GM18502 (cell line): ENCODE results near the gene FIZ1.
A peak's percentile ranks its signal among the peaks of the same experiment; 100 is the strongest.
"Not testable (repeated sequence)": the region's sequence is repeated elsewhere in the genome, so short reads cannot be mapped to it uniquely, and the experiment has no call there.

Source experiments
- ATAC-seq: cut with Tn5 transposase; IDR thresholded peaks from one replicate; pipeline ENCODE4 v1.9.1; 2021; ENCODE audit warnings: mild to moderate bottlenecking; ENCODE audit not compliant: unreplicated experiment, poor library complexity

The FIZ1 gene

DNA sequence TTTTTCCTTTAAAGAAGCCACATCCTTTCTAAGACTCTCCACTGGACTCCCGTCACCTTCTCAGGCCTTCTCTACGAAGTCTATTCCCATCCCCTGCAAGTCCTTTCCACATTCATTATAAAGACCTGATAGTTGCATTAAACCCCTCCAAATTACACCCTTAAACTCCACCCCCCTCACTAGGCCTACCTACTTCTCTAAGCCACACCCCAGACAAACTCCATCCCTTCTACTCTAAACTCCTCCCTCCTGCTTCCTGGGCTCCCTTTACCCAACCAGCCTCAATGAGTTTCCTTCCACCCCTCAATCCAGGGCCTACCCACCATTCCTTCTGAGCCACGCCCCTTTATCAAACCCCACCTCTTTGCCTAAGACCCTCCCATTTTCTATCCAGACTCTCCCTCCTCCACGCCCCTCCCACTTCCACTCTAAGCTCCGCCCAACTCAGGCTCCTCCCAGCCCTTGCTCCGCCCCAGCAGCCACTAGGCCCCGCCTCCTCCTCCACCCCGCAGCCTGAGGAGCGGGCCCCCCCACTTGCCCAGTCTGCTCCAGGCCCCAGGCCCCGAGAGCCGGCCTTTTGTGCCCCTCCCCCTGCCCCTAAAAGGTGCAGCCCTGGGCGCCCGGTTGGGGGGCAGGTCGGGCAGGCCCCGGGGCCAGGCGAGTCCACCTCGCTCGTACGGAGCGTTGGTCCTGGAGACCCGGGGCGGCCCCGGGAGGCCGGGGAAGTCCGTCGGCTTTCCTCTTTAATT lies 424 bp downstream of the FIZ1 start:
- peak; percentile 58 for ATAC-seq

DNA sequence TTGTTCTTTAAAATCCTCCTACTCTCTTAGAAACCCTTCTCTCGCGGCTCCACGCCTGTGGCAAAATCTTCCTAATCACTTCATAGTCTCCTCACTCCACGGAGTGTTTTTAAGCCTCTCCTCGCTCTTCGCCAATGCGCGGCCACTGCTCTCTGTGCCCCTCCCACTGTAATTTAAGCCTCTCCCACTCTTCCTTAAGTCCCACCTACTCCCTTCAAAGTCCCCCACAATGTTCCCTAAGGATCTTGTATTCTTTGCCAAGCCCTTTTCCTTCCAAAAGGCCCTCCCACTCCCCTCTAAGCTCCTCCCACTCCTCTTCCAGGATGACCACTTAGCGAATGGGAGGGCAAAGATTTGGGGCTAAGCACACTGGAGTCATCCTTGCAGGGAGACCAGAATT lies 1.3 kb downstream of the FIZ1 start:
- no peak for ATAC-seq

DNA sequence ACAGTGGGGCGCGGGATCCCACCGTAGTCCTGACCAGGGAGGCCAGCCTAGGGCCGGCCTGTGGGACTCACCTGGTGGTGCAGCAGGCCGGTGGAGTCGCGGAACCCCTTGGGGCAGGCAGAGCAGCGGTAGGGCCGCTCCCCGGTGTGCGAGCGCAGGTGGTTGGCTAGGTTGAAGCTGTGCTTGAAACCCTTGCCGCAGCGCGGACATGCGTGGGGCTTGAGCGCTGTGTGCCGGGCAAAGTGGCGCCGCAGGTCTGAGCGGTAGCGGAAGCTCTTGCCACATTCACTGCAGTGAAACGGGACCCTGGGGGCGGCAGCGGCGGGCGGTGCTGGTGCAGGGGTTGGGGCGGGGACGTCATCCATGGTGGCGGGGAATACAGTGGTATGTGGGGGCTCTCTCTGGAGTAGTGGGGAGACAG lies 1.8 kb downstream of the FIZ1 start:
- no peak for ATAC-seq

DNA sequence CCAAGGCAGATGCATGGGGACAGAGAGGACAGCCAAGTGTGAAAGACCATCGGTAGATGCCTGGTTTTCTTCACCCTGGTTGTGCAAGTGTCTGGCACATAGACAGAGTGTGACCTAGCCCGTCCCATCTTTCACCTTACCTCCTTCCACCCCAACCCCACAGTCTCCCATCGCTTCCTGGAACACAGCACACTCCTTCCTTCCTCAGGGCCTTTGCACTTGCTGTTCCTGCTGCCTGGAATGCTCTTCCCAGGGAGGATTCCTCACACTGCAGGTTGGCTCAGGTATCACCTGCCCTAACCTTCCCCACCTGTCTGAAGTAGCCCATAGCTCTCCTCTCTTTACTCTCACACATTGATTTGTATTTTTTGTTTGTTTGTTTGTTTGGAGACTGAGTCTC lies 3.0 kb downstream of the FIZ1 start:
- ATAC-seq = no peak

DNA sequence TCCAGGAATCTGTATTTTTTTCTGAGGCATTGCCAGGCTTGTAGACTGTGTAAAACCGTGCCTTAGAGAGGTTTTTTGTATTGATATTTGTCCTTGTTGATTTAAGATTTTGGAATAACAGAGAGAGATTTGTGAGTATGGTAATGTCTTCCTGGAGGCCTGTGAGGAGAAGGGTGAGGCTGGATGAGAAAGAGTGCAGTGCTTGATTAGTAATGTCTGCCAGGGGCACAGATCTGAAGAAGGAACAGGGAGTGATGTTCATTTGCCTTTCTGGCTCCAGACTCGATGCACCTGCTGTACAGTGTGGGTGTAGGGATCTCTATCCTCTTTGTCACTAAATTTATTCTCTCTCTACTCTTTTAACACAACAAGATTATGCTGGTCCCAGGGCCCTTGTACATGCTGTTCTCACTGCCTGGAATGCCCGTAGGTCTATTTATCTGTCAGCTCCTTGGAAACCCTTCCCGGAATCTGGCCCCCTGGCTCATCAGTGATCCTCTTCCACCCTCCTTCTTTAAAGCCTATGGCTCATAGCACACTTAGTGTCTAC lies 4.2 kb downstream of the FIZ1 start:
- ATAC-seq = no peak

DNA sequence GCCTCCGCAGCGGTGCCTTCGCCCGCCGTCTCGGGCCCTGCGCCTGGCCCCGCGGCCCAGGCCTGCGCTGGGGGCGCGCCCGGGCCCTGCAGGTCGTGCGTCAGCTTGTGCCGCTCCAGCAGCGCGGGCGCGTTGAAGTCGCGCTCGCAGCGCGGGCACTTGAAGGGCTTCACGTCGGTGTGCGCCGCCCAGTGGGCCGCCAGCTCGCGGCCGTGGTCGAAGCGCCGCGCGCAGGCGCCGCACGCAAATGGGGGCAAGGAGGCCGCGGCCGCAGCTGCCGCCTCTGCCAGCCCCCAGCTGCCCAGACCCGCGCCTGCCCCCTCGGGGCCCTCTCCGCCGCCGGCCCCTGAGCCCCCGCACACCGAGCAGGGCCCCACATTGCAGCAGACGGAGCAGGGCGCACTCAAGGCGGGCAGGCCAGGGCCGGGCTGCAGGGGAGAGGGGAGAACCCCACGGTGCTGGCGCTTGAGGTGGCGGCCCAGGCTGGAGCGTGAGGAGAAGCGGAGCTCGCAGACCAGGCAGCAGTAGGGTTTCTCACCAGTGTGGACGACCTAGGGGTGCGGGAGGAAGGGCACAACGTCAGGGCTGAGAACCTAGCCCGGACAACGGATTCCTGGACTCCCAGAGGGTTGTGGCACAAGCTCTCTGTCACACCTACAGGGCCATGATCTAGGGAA lies 6.1 kb downstream of the FIZ1 start:
- ATAC-seq = no peak

DNA sequence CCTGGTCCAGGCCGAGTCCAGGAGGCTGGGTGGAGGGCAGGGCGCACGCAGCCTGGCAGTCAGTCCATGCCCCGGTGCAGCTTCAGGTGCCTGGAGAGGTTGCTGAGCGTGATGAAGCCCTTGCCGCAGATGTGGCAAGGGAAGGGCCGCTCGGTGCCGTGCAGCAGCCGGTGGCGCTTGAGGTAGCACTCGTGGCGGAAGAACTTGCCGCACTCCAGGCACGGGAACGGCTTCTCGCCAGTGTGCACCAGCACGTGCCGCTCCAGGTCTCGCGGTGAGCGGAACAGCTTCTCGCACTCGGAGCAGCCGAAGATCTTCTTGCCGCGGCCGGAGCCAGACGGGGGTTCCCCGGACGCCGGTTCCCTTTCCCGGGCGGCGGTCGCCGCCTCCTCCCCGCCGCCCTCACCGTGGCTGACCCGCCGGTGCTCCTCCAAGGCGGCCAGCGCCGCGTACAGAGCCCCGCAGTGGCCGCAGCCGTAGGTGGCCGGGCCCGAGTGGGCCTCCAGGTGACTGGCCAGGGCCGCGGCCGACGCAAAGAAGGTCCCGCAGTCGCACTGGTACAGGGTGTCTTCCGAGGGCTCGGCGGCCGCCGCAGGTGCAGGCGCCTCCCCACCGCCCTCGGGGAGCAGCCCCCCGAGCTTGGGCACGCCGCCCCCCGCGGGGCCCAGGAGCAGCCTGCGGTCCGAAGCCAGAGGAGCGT lies 6.8 kb downstream of the FIZ1 start:
- ATAC-seq = no peak

DNA sequence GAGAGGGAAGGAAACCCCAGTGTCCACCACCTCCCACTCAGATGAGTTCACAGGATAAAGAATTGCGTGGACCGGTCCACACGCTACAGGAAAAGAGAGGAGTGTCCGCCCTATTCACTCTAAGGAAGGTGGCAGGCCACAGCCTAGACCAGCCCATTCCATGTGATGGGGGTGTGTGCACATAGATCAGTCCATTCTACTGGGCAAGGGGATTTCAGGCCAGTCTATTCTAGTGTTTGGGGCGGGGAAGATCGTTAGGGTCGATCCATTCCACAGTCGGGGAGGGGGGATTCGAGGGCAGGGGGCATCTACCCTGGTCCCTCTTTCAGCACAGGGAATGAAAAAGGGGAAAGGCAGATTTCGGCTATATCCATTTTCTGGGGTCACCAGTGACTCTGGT lies 7.8 kb downstream of the FIZ1 start:
- ATAC-seq = no peak

DNA sequence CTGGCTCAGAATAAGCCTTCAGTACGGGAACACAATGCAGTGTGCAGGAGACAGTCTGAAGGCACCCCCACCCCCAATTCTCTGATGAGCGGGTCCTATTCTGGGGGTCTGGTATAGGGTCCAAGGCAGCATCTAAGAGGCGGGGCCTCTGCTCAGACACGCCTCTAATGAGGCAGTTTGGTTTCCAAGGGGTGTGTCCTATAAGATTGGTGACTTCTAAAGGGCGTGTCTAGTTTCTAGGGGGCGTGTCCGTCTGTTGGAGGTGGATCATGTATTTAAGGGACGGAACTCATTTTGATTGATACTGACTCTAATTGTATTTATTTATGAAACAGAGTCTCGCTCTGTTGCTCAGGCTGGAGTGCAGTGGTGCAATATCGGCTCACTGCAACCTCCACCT lies 8.7 kb downstream of the FIZ1 start:
- ATAC-seq = no peak

DNA sequence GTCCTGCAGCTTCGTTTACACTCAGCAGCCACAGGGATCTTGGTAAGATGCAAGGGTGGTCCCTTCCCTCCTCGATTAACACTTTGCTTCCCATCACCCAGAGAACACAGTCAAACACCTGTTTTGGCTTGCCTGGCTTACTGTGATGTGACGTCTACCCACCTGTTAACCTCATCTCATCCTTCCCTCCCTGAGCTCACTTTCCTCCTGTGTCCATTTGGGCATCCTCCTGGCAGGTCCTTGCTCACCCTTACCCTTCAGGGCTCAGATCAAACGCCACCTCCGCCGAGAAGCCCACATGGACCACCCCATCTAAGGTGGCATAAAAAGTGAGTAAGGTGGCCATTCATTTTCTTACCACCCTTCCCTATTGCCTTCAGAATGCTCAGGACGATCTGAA lies 9.2 kb downstream of the FIZ1 start:
- no peak for ATAC-seq

DNA sequence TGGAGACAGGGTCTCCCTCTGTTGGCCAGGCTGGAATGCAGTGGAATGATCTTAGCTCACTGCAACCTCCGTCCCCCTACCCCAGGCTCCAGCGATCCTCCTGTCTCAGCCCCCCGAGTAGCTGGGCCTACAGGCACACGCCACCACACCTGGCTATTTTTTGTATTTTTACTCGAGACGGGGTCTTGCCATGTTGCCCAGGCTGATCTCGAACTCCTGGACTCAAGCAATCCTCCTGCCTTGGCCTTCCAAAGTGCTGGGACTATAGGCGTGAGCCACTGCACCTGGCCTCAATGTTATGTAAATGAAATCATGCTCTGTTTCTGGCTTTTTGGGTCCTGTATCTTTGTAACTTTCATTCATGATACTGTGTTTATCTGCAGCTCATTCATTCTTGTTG lies 10.6 kb downstream of the FIZ1 start:
- no peak for ATAC-seq

DNA sequence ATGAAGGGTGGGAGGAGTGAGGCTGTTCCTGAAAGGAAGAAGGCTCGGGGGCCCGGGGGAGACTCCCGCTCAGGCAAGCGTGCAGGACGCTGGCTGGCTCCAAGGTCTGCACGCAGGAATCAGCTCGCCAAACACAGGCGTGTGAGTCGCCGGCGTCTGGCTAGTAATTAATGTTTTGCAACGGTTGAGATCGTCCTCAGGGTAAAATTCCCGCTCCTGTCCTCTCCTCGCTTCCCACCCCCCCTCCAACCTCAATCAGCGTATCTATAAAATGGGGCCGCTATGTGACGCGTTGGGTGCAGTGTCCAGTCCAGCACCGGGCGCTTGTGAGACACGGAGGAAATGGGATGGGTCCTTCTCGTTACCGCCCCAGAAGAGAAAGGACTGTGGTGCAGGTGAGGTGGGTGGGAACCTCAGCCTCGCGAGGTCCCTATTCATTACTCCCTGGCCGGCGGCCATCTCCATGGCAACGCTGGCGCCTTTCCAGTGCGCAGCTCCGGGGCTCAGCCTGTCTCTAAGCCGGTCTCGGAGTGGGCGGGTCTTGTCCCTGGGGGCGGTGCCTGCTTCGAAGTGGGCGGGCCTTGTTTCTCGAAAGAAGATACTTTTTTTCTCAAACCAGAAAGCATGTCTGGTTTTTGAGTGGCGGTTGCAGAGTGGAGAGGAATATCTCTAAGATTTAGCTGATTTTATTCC lies 12.2 kb downstream of the FIZ1 start:
- ATAC-seq = peak; percentile 89

DNA sequence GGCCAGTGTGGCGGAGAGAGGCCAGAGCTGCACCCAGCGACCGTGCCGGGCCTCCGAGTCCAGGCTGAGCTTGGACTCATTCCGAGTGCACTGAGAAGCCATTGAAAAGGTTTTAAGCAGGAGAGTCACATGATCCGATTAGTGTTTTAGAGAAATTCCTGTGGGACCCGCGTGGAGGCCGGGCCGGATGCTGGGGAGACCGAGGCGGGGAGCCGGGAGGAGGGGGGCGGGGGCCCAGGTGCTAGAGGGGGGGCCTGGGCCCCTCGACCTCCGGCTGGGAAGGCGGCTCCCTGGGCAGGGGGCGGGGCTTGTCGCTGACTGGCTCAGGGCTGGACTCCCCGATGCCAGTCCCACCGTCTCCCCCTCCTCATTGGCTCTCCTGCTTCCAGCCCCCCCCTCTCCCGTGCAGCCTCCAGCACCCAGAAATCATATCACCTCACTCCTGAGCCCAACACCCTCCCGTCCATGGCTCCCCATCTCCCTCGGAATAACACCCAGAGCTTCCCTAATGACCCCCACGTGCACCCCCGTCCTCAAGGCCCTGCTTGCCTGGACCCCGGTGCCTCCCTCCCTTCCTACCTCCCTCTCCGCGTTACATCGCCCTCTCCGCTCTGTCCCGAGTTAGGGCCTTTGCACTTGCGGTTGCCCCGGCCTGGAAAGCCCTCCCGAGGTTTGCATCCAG lies 13.5 kb downstream of the FIZ1 start:
- ATAC-seq = no peak

DNA sequence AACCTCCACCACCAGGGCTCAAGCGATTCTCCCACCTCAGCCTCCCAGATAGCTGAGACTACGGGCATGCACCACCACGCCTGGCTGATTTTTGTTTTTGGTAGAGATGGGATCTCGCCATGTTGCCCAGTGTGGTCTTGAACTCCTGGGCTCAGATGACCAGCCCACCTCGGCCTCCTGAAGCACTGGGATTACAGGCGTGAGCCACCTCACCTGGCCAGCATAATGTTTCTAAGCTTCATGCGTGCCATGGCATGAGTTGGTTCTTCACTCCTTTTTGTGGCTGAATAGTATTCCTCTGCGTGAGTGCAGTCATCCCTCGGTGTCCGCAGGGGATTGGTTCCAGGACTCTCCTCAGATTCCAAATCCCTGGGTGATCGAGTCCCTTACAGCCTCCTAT lies 14.4 kb downstream of the FIZ1 start:
- no peak for ATAC-seq

DNA sequence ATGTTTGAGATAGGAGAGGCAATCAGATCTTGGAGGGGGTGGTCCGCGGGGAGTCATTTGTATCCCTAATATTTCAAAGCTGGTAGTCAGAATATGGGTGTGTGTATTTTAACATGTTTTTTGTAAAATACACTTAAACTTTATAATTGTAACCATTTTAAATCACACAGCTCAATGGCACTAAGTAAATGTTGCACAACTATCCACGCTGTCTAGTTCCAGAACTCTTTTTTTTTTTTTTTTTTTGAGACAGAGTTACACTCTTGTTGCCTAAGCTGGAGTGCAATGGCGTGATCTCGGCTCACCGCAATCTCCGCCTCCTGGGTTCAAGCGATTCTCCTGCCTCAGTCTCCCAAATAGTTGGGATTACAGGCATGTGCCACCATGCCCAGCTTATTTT lies 15.4 kb downstream of the FIZ1 start:
- not testable (repeated sequence) for ATAC-seq

DNA sequence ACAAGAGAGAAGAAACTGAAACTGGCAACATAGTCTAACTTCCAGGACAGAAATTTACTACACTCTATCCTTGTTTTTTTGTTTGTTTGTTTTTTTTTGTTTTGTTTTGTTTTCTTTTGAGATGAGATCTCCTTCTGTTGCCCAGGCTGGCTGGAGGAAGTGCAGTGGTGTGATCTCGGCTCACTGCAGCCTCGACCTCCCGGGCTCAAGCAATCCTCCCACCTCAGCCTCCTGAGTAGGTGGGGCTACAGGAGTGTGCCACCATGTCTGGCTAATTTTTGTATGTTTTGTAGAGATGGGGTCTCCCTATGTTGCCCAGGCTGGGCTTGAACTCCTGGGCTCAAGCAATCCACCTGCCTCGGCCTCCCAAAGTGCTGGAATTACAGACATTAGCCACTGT lies 17.0 kb downstream of the FIZ1 start:
- not testable (repeated sequence) for ATAC-seq

DNA sequence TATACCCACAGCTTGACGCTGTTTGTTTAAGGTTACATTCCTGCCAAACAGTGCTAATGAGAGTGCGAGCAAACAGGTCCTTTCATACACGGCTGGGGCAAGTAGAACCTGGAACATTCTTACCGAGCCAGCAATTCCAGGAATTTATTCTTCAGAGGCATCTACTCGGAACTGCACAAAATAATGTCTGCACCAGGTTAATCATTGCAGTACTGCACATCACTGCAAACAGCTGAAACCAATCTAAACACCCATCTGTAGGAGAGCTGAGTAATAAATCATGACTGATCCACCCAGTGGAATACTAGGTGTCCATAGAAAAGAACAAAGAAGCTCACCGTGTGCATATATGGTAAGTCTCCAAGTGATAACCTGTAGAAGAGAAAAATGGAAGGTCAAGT lies 17.5 kb downstream of the FIZ1 start:
- no peak for ATAC-seq

DNA sequence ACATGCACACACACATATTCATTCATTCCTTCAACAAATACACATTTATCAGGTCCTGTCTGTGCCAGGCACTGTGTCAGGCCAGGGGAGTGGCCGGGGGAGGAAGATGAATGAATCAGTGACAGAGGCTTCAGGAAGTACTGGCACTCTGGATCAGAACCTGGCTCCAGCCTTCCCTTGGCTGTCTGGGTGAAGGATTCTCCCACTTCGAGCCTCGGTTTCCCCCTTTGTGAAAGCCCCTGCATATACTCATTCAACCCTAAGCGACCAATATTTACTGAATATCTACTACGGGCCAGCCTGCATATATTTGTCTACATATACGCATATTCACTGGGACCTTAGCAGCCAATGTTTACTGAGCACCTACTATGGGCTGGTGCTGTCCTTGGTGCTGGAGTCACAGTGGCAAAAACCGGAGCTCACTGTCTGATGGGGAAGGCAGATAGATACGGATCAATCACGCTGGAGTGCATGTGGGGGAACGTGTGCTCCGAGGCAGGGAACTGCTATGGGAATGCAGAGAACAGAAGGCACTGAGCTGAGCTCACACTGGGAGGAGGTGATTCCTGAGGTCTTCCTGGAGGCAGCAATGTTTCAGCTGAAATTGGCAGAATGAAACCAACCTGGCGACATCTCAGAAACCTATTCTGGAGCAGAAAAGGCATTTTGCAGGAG lies 18.0 kb downstream of the FIZ1 start:
- peak; percentile 34 for ATAC-seq

DNA sequence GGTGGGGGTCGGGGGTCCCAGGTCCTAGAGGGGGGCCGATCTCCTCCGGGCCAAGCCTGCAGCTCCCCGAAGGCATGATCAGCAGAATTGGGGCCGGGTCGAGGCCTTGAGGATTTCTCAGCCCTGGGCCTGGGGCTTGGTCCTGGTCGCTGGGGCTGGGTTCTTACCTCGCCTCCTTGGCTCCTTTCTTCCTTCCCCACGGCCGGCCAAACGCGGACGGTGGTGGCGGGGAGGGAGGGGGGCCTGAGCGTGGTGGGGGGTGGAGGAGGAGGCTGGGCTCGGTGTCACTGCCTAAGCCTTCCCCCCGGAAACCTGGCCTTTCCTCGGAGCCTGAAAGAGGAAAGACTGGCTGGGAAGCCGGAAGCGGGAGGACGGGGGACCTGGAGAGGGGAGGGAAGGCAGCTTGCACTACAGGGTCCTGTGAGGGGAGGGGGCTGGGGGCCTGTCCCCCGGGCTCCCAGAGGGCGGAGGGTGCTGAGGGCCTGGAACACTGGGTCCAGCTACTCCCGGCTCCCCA lies 18.6 kb downstream of the FIZ1 start, which contains the start of gene ZNF579:
TSS of gene ZNF579 (minus strand) at position 221 of the 517 bp plus-strand sequence. CDS start 1,209 bp downstream, outside the sequence.
- peak; percentile 54 for ATAC-seq
